Astrocyte of the spinal cord (primary cell): ENCODE data around the gene AIFM1.

Experiments used
- DNase-seq: peaks from one replicate; pipeline ENCODE4 v3.0.0; 2011; ENCODE audit warnings: low read depth, low spot score
- H3K4me3 ChIP-seq: 2 replicates; pipeline ENCODE4 v1.5.1; 2011; ENCODE audit warnings: low read depth, mild to moderate bottlenecking, low read length, moderate library complexity
- in situ Hi-C: cut with HindIII; loops from 2 replicates; pipeline ENCODE4 v1.10.0; 2017; ENCODE audit warnings: low sequenced_read_pairs
- TF ChIP-seq, protein P1 (sequence below): IDR thresholded peaks from 2 replicates; pipeline ENCODE4 v1.5.1; 2012; ENCODE audit warnings: low read depth, mild to moderate bottlenecking, low read length, inconsistent platforms

The AIFM1 gene

DNA sequence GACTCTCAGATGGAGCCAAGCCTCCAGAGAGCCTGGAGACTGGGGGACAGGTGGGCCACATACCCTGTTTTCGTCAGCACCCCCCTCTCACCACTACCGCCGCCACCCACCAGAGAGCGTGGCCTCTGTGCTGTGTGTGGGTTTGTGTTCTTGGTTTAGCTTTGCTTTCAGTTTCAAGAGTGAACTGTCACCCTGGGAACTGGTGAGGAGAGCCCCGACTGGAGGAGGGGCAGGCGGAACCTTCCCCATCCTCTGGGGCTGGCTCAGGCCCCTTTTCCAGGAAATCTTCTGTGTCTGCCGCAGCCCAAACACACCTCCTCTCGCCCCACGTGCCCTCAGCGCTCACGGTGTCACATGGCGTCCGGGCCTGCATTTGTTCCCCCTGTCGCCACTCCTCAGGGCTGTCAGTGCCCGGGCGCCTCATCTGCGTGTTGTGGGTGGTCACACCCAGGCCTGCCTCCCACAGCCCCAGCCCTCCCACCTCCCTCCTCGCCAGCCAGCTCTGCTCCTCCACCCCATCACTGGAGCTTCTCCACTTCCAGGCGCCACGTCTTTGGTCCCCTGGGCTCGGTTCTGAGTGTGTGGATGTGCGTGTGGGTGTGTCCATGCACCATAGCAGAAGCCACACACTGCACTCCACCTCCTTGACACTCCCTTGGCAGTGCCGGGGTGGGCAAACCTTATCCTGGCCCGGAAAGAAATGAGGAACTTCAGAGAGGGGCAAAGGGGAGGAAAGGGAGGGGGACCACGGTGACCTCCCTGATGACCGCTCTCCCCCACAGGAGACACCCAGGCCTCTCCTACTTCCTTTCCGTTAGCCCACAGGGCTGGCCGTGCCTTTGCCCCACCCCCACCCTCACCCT, 83.2 kb downstream of the AIFM1 start:
- H3K4me3 ChIP-seq, result no peak overlapping the region
- no peak for DNase-seq
- in situ Hi-C loops, result no loop called here
- TF ChIP-seq, protein P1, sequence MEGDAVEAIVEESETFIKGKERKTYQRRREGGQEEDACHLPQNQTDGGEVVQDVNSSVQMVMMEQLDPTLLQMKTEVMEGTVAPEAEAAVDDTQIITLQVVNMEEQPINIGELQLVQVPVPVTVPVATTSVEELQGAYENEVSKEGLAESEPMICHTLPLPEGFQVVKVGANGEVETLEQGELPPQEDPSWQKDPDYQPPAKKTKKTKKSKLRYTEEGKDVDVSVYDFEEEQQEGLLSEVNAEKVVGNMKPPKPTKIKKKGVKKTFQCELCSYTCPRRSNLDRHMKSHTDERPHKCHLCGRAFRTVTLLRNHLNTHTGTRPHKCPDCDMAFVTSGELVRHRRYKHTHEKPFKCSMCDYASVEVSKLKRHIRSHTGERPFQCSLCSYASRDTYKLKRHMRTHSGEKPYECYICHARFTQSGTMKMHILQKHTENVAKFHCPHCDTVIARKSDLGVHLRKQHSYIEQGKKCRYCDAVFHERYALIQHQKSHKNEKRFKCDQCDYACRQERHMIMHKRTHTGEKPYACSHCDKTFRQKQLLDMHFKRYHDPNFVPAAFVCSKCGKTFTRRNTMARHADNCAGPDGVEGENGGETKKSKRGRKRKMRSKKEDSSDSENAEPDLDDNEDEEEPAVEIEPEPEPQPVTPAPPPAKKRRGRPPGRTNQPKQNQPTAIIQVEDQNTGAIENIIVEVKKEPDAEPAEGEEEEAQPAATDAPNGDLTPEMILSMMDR, result no peak

- in situ Hi-C loops, result no loop called here
- no peak overlapping the region for H3K4me3 ChIP-seq
- DNase-seq, result no peak
- TF ChIP-seq, protein P1, result no peak
These were observed 84.1 kb downstream of the AIFM1 start for GRCh38 chrX:130081421-130082045.

GRCh38 chrX:130080791-130081367, 84.8 kb downstream of the AIFM1 start:
- DNase-seq, result no peak
- TF ChIP-seq, protein P1, result no peak
- in situ Hi-C loops, result no loop called here
- H3K4me3 ChIP-seq, result no peak overlapping the region

GRCh38 chrX:130079824-130080406, 85.7 kb downstream of the AIFM1 start:
- no peak overlapping the region for H3K4me3 ChIP-seq
- in situ Hi-C loops, result no loop called here
- TF ChIP-seq, protein P1, result peak; percentile 68
- peak; percentile 63 for DNase-seq
